Vagina (tissue), 2 donors: ENCODE measurements around the gene SPHK1. TPM values are rescaled to one million over a fixed set of nuclear protein-coding genes. Genes with fewer than 3 reads are reported as not detected.

Experiments
- DNase-seq, 2 donors: peaks; one replicate each; pipeline ENCODE4 v3.0.0-alpha.2; 2017; ENCODE audit errors: extremely low spot score in 2 of 2
- H3K27ac ChIP-seq: fragments of 200-600 bp; sonication (generic); one replicate; pipeline ENCODE4 v1.5.1; 2019
- H3K27me3 ChIP-seq: fragments of 200-600 bp; sonication (generic); one replicate; pipeline ENCODE4 v1.5.1; 2019
- H3K36me3 ChIP-seq, 2 donors: fragments of 200-600 bp; sonication (generic); one replicate each; pipeline ENCODE4 v1.5.1; 2017 to 2019
- H3K4me1 ChIP-seq: fragments of 200-600 bp; sonication (generic); one replicate; pipeline ENCODE4 v1.5.1; 2019
- H3K4me3 ChIP-seq, 2 donors: fragments of 200-600 bp; sonication (generic); 1 replicate in 1 of 2; 2 replicates in 1 of 2; pipeline ENCODE4 v1.5.1; 2016 to 2019
- H3K9me3 ChIP-seq: fragments of 200-600 bp; sonication (generic); one replicate; pipeline ENCODE4 v1.5.1; 2019
- CTCF ChIP-seq, 3 experiments: fragments of 450-650 bp in 2 of 3; fragments of 200-600 bp in 1 of 3; sonication (generic) in 1 of 3; IDR thresholded peaks; one replicate each; pipeline ENCODE4 v1.5.1; 2017 to 2019; ENCODE audit warnings: antibody characterized with exemption in 3 of 3, mild to moderate bottlenecking in 2 of 3, moderate library complexity in 2 of 3
- POLR2A ChIP-seq, 2 donors: fragments of 450-650 bp; IDR thresholded peaks; one replicate each; pipeline ENCODE4 v1.6.1; 2017; ENCODE audit warnings: antibody characterized with exemption in 2 of 2, mild to moderate bottlenecking in 2 of 2, moderate library complexity in 2 of 2
- POLR2AphosphoS5 ChIP-seq, 2 donors: sonication (generic); formaldehyde crosslinking; IDR thresholded peaks; one replicate each; pipeline ENCODE4 v1.9.0; 2017; ENCODE audit warnings: antibody characterized with exemption in 2 of 2, mild to moderate bottlenecking in 2 of 2, low read depth in 1 of 2; ENCODE audit not compliant: insufficient read depth in 1 of 2
- intact Hi-C: fragments of 100-400 bp; cut with DNase I; formaldehyde crosslinking; loops from one replicate; pipeline ENCODE4 v1.15.1; 2023
- total RNA-seq: library from RNA; depleted of rRNA; stranded (reverse); fragments of >200 nt; gene quantifications from one replicate; pipeline ENCODE4 v1.2.3, GENCODE V29; 2016

Gene SPHK1
- total RNA-seq, 1 donor from 2014 or later, result 11.0 TPM

GRCh38 chr17:76404976-76405563, 20.7 kb downstream of the SPHK1 start:
- Histone ChIP-seq H3K27me3 (no peaks in the 10 kb centered on the region), H3K4me1 (no peaks in the 10 kb centered on the region), H3K4me3 (no peak overlapping the region), H3K27ac (no peak overlapping the region), H3K9me3 (no peaks in the 10 kb centered on the region), H3K36me3 (peaks cover 0 to 29% of the 10 kb centered on the region in 2 donors)
- intact Hi-C loops, result loop anchor here (10.0 kb wide), 1 partner anchor 100 kb away; the partner anchor contains the start of gene RHBDF2
- DNase-seq, result no peak
- TF ChIP-seq CTCF (IDR thresholded peaks at IDR 0.05) (no peak), POLR2AphosphoS5 (IDR thresholded peaks at IDR 0.05; ENCODE audit: insufficient read depth in 1 of 2, low read depth in 1 of 2) (no peak), POLR2A (IDR thresholded peaks at IDR 0.05) (no peak)

GRCh38 chr17:76405607-76405966, 21.2 kb downstream of the SPHK1 start:
- no peak overlapping the region for H3K27ac ChIP-seq
- no peak overlapping the region for H3K4me3 ChIP-seq
- intact Hi-C loops, result loop anchor here (10.0 kb wide), 1 partner anchor 99 kb away; the partner anchor contains the start of gene RHBDF2
- TF ChIP-seq POLR2A (IDR thresholded peaks at IDR 0.05) (no peak), CTCF (IDR thresholded peaks at IDR 0.05) (no peak), POLR2AphosphoS5 (IDR thresholded peaks at IDR 0.05; ENCODE audit: insufficient read depth in 1 of 2, low read depth in 1 of 2) (no peak)
- no peaks in the 10 kb centered on the region for H3K27me3 ChIP-seq
- no peaks in the 10 kb centered on the region for H3K4me1 ChIP-seq
- no peaks in the 10 kb centered on the region for H3K9me3 ChIP-seq
- DNase-seq, result no peak
- peaks cover 0 to 29% of the 10 kb centered on the region in 2 donors for H3K36me3 ChIP-seq

GRCh38 chr17:76405967-76406647, 21.7 kb downstream of the SPHK1 start:
- DNase-seq, result no peak
- H3K27me3 ChIP-seq, result no peaks in the 10 kb centered on the region
- H3K36me3 ChIP-seq, result peaks cover 0 to 24% of the 10 kb centered on the region in 2 donors
- no peaks in the 10 kb centered on the region for H3K4me1 ChIP-seq
- H3K9me3 ChIP-seq, result no peaks in the 10 kb centered on the region
- intact Hi-C loops, result loop anchor here (10.0 kb wide), 1 partner anchor 99 kb away; the partner anchor contains the start of gene RHBDF2
- no peak overlapping the region for H3K27ac ChIP-seq
- no peak overlapping the region for H3K4me3 ChIP-seq
- no peak for TF ChIP-seq POLR2AphosphoS5 (IDR thresholded peaks at IDR 0.05; ENCODE audit: insufficient read depth in 1 of 2, low read depth in 1 of 2)
- no peak for TF ChIP-seq POLR2A (IDR thresholded peaks at IDR 0.05)
- TF ChIP-seq CTCF (IDR thresholded peaks at IDR 0.05), result no peak

GRCh38 chr17:76407509-76407908, 23.1 kb downstream of the SPHK1 start:
- DNase-seq, result no peak
- H3K4me3 ChIP-seq, result no peak overlapping the region
- H3K4me1 ChIP-seq, result no peaks in the 10 kb centered on the region
- no peak for TF ChIP-seq CTCF (IDR thresholded peaks at IDR 0.05)
- no peak for TF ChIP-seq POLR2AphosphoS5 (IDR thresholded peaks at IDR 0.05; ENCODE audit: insufficient read depth in 1 of 2, low read depth in 1 of 2)
- TF ChIP-seq POLR2A (IDR thresholded peaks at IDR 0.05), result no peak
- H3K27ac ChIP-seq, result no peak overlapping the region
- no peaks in the 10 kb centered on the region for H3K27me3 ChIP-seq
- H3K9me3 ChIP-seq, result no peaks in the 10 kb centered on the region
- H3K36me3 ChIP-seq, result peaks cover 0 to 15% of the 10 kb centered on the region in 2 donors
- intact Hi-C loops, result loop anchor here (10.0 kb wide), 1 partner anchor 97 kb away; the partner anchor contains the start of gene RHBDF2
